Measurements from ENCODE around the gene CTPS1. TPM values are rescaled to one million over a fixed set of nuclear protein-coding genes. Genes with fewer than 3 reads are reported as not detected.

CTPS1 gene
- total and polyA plus RNA-seq, 2 experiments from 2014 or later, result 19.8 to 30.3 TPM

DNA sequence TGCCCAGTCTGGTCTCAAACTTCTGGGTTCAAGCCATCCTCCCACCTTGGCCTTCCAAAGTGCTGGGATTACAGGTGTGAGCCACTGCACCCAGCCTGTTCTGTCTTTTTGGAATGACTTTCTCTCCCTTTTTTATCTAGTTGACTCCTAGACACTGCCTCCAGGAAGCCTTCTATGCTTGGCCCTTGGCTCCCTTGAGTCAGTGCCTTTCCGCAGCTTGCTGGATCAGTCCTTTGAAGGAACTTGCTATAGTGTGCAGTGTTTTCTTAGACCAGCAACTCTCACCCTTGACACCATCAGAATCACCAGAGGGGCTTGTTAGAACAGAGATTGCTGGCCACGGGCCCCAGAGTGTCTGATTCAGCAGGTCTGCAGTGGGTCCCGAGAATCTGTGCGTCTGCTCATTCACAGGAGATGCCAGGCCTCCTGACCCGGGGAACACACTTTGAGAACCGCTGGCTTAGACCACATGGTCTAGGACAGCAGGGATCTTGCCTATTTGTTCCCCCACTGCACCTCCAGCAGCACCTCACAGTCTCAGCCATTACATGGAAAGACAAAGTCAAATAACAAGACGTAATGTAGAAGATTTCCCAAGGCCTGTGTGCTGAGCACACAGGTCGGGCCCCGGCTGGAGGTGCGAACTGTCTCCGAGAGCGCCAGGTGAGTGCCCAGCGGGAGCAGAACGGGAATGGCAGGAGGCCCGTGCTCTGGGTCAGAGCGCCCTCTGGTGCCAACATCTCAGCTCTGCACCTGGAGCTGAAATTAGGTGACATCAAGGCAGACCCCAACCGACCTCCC is 27.4 kb upstream of the CTPS1 start:
- Histone ChIP-seq H3F3A (ENCODE audit: insufficient read depth) (no peaks in the 10 kb centered on the region), H3K27ac (no peak overlapping the region), H3K4me2 (ENCODE audit: unreplicated experiment) (peak overlapping the region; percentile 23), H3K4me3 (no peak overlapping the region), H3K9ac (no peak overlapping the region), H3K36me3 (ENCODE audit: low read depth) (no peaks in the 10 kb centered on the region), H3K9me3 (ENCODE audit: low read depth) (no peaks in the 10 kb centered on the region), H4K20me1 (ENCODE audit: insufficient read depth) (no peaks in the 10 kb centered on the region), H3K9me2 (ENCODE audit: insufficient read depth) (no peaks in the 10 kb centered on the region), H2AFZ (no peak overlapping the region), H3K27me3 (replicated peaks; ENCODE audit: insufficient read depth) (no peaks in the 10 kb centered on the region), H3K79me2 (ENCODE audit: insufficient read depth) (no peaks in the 10 kb centered on the region), H3K4me1 (ENCODE audit: insufficient read depth) (peaks cover 8% of the 10 kb centered on the region; the same call in 1 of the 2 replicates)
- WGBS, 2 experiments (ENCODE audit: low coverage in 1 of 2, low lambda C conversion rate in 2 of 2, missing lambda C conversion rate in 2 of 2), result 17% methylated on average over 17 of the region's 17 CpGs
- in situ Hi-C loops (cut with MboI), result loop anchor here (5.0 to 10.0 kb wide), 2 partner anchors 105 to 337 kb away; no protein-coding TSS in a partner anchor
- peak; percentile 63 for DNase-seq
- TF ChIP-seq EZH2phosphoT487 (IDR thresholded peaks at IDR 0.05; ENCODE audit: insufficient read depth, low read depth) (no peak), EZH2 (IDR thresholded peaks at IDR 0.05; ENCODE audit: insufficient read depth, poor library complexity, severe bottlenecking) (no peak)

DNA sequence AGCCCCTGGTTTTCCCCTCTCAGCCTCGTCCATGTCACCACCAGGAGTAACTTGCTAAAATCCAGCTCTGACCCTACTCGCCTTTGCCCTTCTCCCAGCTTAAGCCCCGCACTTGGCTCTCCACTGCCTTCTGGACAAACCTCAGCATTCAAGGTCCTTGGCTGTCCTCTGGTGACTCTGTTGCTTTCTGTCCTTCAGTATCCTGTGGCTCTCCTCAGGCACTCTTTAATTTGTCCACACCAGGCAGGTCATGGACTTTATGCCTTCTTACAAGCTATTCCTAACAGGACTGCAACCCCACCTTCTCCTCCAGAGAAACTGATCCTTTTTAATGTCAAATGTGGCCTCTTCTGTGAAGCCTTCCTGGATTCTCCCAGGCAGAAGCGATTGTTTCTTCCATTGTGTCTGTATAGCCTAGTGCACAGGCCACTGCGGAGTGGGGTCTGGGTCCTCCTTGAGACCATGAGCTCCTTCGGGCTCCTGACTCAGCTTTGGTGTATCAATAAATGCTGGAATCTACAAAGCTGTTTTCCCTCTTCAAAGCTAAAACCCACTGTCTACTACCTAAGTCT is 26.7 kb upstream of the CTPS1 start:
- Histone ChIP-seq H3K27ac (no peak overlapping the region), H4K20me1 (ENCODE audit: insufficient read depth) (no peaks in the 10 kb centered on the region), H3K9me2 (ENCODE audit: insufficient read depth) (no peaks in the 10 kb centered on the region), H3K79me2 (ENCODE audit: insufficient read depth) (no peaks in the 10 kb centered on the region), H3K36me3 (ENCODE audit: low read depth) (no peaks in the 10 kb centered on the region), H3F3A (ENCODE audit: insufficient read depth) (no peaks in the 10 kb centered on the region), H2AFZ (no peak overlapping the region), H3K4me1 (ENCODE audit: insufficient read depth) (peaks cover 8% of the 10 kb centered on the region; the same call in 1 of the 2 replicates), H3K9ac (no peak overlapping the region), H3K9me3 (ENCODE audit: low read depth) (no peaks in the 10 kb centered on the region), H3K4me2 (ENCODE audit: unreplicated experiment) (no peak overlapping the region), H3K4me3 (no peak overlapping the region), H3K27me3 (replicated peaks; ENCODE audit: insufficient read depth) (no peaks in the 10 kb centered on the region)
- whole genome bisulfite sequencing, 2 experiments (ENCODE audit: low coverage in 1 of 2, low lambda C conversion rate in 2 of 2, missing lambda C conversion rate in 2 of 2), result 30 to 32% methylated on average over 6 of the region's 6 CpGs
- no peak for DNase-seq
- in situ Hi-C loops (cut with MboI), result loop anchor here (5.0 to 10.0 kb wide), 2 partner anchors 106 to 338 kb away; no protein-coding TSS in a partner anchor
- TF ChIP-seq EZH2phosphoT487 (IDR thresholded peaks at IDR 0.05; ENCODE audit: insufficient read depth, low read depth) (no peak), EZH2 (IDR thresholded peaks at IDR 0.05; ENCODE audit: insufficient read depth, poor library complexity, severe bottlenecking) (no peak)

DNA sequence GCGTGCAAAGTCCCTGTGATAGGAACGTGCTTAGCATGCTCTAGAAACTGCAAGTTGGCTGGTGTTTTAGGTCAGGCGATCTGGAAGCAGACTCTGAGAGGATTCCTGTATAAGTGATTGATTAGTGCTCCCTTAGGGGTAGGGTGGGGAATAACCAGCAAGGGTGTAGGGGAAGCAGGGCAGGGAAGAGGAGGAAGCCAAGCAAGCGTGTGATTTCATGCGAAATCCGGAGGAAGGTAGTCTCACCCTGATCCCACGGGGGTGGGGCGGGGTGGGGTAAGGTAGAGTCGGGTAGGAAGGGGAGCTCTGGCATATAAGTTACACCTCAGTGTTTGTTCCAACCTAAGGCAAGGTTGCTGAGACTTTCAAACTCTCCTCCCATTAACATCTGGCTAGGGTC is 24.9 kb upstream of the CTPS1 start:
- Histone ChIP-seq H3K27me3 (replicated peaks; ENCODE audit: insufficient read depth) (no peaks in the 10 kb centered on the region), H3F3A (ENCODE audit: insufficient read depth) (no peaks in the 10 kb centered on the region), H3K79me2 (ENCODE audit: insufficient read depth) (no peaks in the 10 kb centered on the region), H3K9me3 (ENCODE audit: low read depth) (no peaks in the 10 kb centered on the region), H4K20me1 (ENCODE audit: insufficient read depth) (no peaks in the 10 kb centered on the region), H2AFZ (no peak overlapping the region), H3K36me3 (ENCODE audit: low read depth) (no peaks in the 10 kb centered on the region), H3K9ac (no peak overlapping the region), H3K4me3 (no peak overlapping the region), H3K9me2 (ENCODE audit: insufficient read depth) (no peaks in the 10 kb centered on the region), H3K4me2 (ENCODE audit: unreplicated experiment) (no peak overlapping the region), H3K27ac (no peak overlapping the region), H3K4me1 (ENCODE audit: insufficient read depth) (no peaks in the 10 kb centered on the region)
- TF ChIP-seq EZH2phosphoT487 (IDR thresholded peaks at IDR 0.05; ENCODE audit: insufficient read depth, low read depth) (no peak), EZH2 (IDR thresholded peaks at IDR 0.05; ENCODE audit: insufficient read depth, poor library complexity, severe bottlenecking) (no peak)
- DNase-seq, result no peak
- in situ Hi-C loops (cut with MboI), result loop anchor here (5.0 to 10.0 kb wide), 2 partner anchors 107 to 340 kb away; no protein-coding TSS in a partner anchor
- WGBS, 2 experiments (ENCODE audit: low coverage in 1 of 2, low lambda C conversion rate in 2 of 2, missing lambda C conversion rate in 2 of 2), result 35 to 38% methylated on average over 8 to 9 of the region's 9 CpGs

DNA sequence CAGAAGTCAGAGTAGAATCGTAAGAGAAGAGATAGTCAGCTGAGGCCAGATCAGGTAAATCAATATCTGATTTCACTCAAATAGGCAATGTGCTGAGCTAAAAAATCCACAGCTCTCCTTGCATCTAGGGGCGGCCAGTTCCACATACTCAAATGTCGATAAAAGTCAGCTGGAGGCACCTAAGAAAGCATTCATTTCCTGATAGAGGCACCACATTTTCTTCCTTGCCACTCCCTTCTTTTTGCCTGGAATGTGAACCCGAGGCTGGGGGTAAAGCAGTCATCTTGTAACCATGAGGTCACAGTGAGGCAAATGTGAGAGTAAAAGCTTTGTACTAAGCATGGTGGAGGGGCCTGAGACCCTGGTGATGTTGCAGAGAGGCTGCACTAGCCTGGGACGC is 24.2 kb upstream of the CTPS1 start:
- Histone ChIP-seq H3F3A (ENCODE audit: insufficient read depth) (no peaks in the 10 kb centered on the region), H4K20me1 (ENCODE audit: insufficient read depth) (no peaks in the 10 kb centered on the region), H3K36me3 (ENCODE audit: low read depth) (no peaks in the 10 kb centered on the region), H3K9ac (no peak overlapping the region), H3K9me3 (ENCODE audit: low read depth) (no peaks in the 10 kb centered on the region), H3K79me2 (ENCODE audit: insufficient read depth) (no peaks in the 10 kb centered on the region), H3K4me3 (no peak overlapping the region), H3K27ac (no peak overlapping the region), H3K27me3 (replicated peaks; ENCODE audit: insufficient read depth) (no peaks in the 10 kb centered on the region), H3K4me2 (ENCODE audit: unreplicated experiment) (no peak overlapping the region), H3K9me2 (ENCODE audit: insufficient read depth) (no peaks in the 10 kb centered on the region), H3K4me1 (ENCODE audit: insufficient read depth) (no peaks in the 10 kb centered on the region), H2AFZ (no peak overlapping the region)
- 73 to 79% methylated on average over 5 of the region's 5 CpGs for WGBS, 2 experiments (ENCODE audit: low coverage in 1 of 2, low lambda C conversion rate in 2 of 2, missing lambda C conversion rate in 2 of 2)
- no peak for TF ChIP-seq EZH2 (IDR thresholded peaks at IDR 0.05; ENCODE audit: insufficient read depth, poor library complexity, severe bottlenecking)
- TF ChIP-seq EZH2phosphoT487 (IDR thresholded peaks at IDR 0.05; ENCODE audit: insufficient read depth, low read depth), result no peak
- in situ Hi-C loops (cut with MboI), result loop anchor here (10.0 kb wide), 1 partner anchor 340 kb away; no protein-coding TSS in a partner anchor
- no peak for DNase-seq

All from GM23248 (cell line).